Chondrocyte (in vitro differentiated cells): ENCODE measurements around the gene NR4A2. TPM values are rescaled to one million over a fixed set of nuclear protein-coding genes. Genes with fewer than 3 reads are reported as not detected.

ENCODE experiments used
- DNase-seq: peaks from one replicate; pipeline ENCODE4 v3.0.0; 2021; ENCODE audit warnings: mixed read lengths, low spot score
- H3K27ac Mint-ChIP-seq: one replicate; pipeline ENCODE4 v1.8.0; 2021; ENCODE audit warnings: mild to moderate bottlenecking, moderate library complexity, mixed read lengths; ENCODE audit not compliant: unreplicated experiment
- H3K27me3 Mint-ChIP-seq: 2 replicates; pipeline ENCODE4 v1.8.0; 2021; ENCODE audit warnings: low read depth, mixed read lengths
- H3K36me3 Mint-ChIP-seq: 2 replicates; pipeline ENCODE4 v1.8.0; 2021; ENCODE audit warnings: low read depth, mixed read lengths
- H3K4me1 Mint-ChIP-seq: 2 replicates; pipeline ENCODE4 v1.8.0; 2021; ENCODE audit warnings: low read depth, mild to moderate bottlenecking, mixed read lengths
- H3K4me3 Mint-ChIP-seq: one replicate; pipeline ENCODE4 v1.8.0; 2021; ENCODE audit warnings: mild to moderate bottlenecking, moderate library complexity, mixed read lengths; ENCODE audit not compliant: unreplicated experiment
- H3K9me3 Mint-ChIP-seq: 2 replicates; pipeline ENCODE4 v1.8.0; 2021; ENCODE audit warnings: low read depth, mixed read lengths
- CTCF ChIP-seq: fragments of 200-600 bp; sonication (generic); IDR thresholded peaks from 2 replicates; pipeline ENCODE4 v1.5.0; 2021; ENCODE audit warnings: antibody characterized with exemption, mild to moderate bottlenecking, moderate library complexity
- long read RNA-seq: library from polyadenylated mRNA; stranded (forward); transcript quantifications from one replicate; pipeline ENCODE4 v2.0.0, GENCODE V29; 2021
- total RNA-seq: library from RNA; stranded (reverse); gene quantifications from 3 replicates; pipeline ENCODE4 v1.2.1, GENCODE V29; 2021

NR4A2 gene
- 1.2 TPM in 3 replicates for total RNA-seq
- long read RNA-seq, result 0 reads

- peak within 1 kb of the TSS; percentile 94 for H3K4me3 Mint-ChIP-seq
- DNase-seq, result peak; percentile 85
- H3K36me3 Mint-ChIP-seq, result no peaks in the 10 kb centered on the region
- H3K9me3 Mint-ChIP-seq, result no peaks in the 10 kb centered on the region
- TF ChIP-seq CTCF, result no peak
- H3K27ac Mint-ChIP-seq, result peak within 1 kb of the TSS; percentile 98
- peaks cover 24% of the 10 kb centered on the region for H3K27me3 Mint-ChIP-seq
- peaks cover 32% of the 10 kb centered on the region for H3K4me1 Mint-ChIP-seq
These were observed at the start of gene NR4A2 for GRCh38 chr2:156332534-156333273. Gene NR4A2 (minus strand): TSS chr2:156332721. CDS start chr2:156330186, 2,535 bp downstream.

- no peak for DNase-seq
These were observed 47.7 kb upstream of the NR4A2 start for GRCh38 chr2:156380117-156380645.

GRCh38 chr2:156379714-156380113 is 47.2 kb upstream of the NR4A2 start:
- Mint-ChIP-seq H3K4me3 (no peak overlapping the region), H3K36me3 (peaks cover 3% of the 10 kb centered on the region), H3K4me1 (peaks cover 3% of the 10 kb centered on the region), H3K27ac (no peak overlapping the region), H3K27me3 (peaks cover 3% of the 10 kb centered on the region), H3K9me3 (peaks cover 2% of the 10 kb centered on the region)
- DNase-seq, result no peak
- no peak for TF ChIP-seq CTCF

More at GRCh38 chr2:156380117-156380645, 47.7 kb upstream of the NR4A2 start:
- no peak for TF ChIP-seq CTCF
- peaks cover 3% of the 10 kb centered on the region for H3K27me3 Mint-ChIP-seq
- H3K9me3 Mint-ChIP-seq, result no peaks in the 10 kb centered on the region
- peaks cover 3% of the 10 kb centered on the region for H3K4me1 Mint-ChIP-seq
- no peaks in the 10 kb centered on the region for H3K36me3 Mint-ChIP-seq
- H3K27ac Mint-ChIP-seq, result no peak overlapping the region
- no peak overlapping the region for H3K4me3 Mint-ChIP-seq

- Mint-ChIP-seq H3K4me3 (no peak overlapping the region), H3K27me3 (peaks cover 3% of the 10 kb centered on the region), H3K4me1 (peaks cover 3% of the 10 kb centered on the region), H3K27ac (no peak overlapping the region), H3K36me3 (peaks cover 6% of the 10 kb centered on the region), H3K9me3 (peaks cover 7% of the 10 kb centered on the region)
- DNase-seq, result no peak
- TF ChIP-seq CTCF, result no peak
These were observed 46.5 kb upstream of the NR4A2 start for GRCh38 chr2:156379071-156379470.

- H3K27me3 Mint-ChIP-seq, result peaks cover 6% of the 10 kb centered on the region
- H3K9me3 Mint-ChIP-seq, result peaks cover 3% of the 10 kb centered on the region
- TF ChIP-seq CTCF, result no peak
- H3K27ac Mint-ChIP-seq, result no peak overlapping the region
- DNase-seq, result no peak
- H3K4me1 Mint-ChIP-seq, result no peaks in the 10 kb centered on the region
- no peak overlapping the region for H3K4me3 Mint-ChIP-seq
- H3K36me3 Mint-ChIP-seq, result peaks cover 2% of the 10 kb centered on the region
These were observed 34.2 kb upstream of the NR4A2 start for GRCh38 chr2:156366753-156367152.
